Measurements from ENCODE around the gene SLC4A4. TPM values are rescaled to one million over a fixed set of nuclear protein-coding genes. Genes with fewer than 3 reads are reported as not detected.

The SLC4A4 gene
- polyA plus RNA-seq, 1 donor (not counting 4 experiments of a cell fraction or from before 2014, with no cell fraction given): 0.29 TPM

- no peak for FAIRE-seq
- Histone ChIP-seq H3K9me3 (ENCODE audit: control insufficient read depth, low read depth, low read length) (no peaks in the 10 kb centered on the region), H3K4me1 (ENCODE audit: control insufficient read depth, extremely low read depth, insufficient read depth, low read length) (no peaks in the 10 kb centered on the region), H3K9me1 (ENCODE audit: control insufficient read depth, extremely low read depth, insufficient read depth, low read length) (no peaks in the 10 kb centered on the region), H3K9ac (ENCODE audit: control insufficient read depth, extremely low read depth, insufficient read depth, low read length) (no peak overlapping the region), H3K79me2 (ENCODE audit: control insufficient read depth, insufficient read depth, low read length) (no peaks in the 10 kb centered on the region), H3K36me3 (ENCODE audit: control insufficient read depth in 2 of 2, extremely low read depth in 1 of 2, insufficient read depth in 2 of 2, low read length in 2 of 2) (no peaks in the 10 kb centered on the region), H2AFZ (ENCODE audit: control insufficient read depth, low read length) (no peak overlapping the region), H3K27me3 (ENCODE audit: control insufficient read depth, extremely low read depth, insufficient read depth, low read length) (no peaks in the 10 kb centered on the region), H3K4me3 (ENCODE audit: control insufficient read depth in 2 of 3, extremely low read depth in 1 of 3, insufficient read depth in 2 of 3, low read depth in 1 of 3, low read length in 3 of 3) (no peak overlapping the region), H4K20me1 (ENCODE audit: control insufficient read depth, extremely low read depth, insufficient read depth, low read length) (no peaks in the 10 kb centered on the region), H3K4me2 (ENCODE audit: control insufficient read depth, extremely low read depth, insufficient read depth, low read depth, low read length) (no peak overlapping the region), H3K27ac (ENCODE audit: control insufficient read depth, insufficient read depth, low read length) (no peak overlapping the region)
- no peak for DNase-seq (ENCODE audit: low read depth, low spot score)
- no peak for TF ChIP-seq CTCF (optimal IDR thresholded peaks at IDR 0.05 in 1 of 3, IDR thresholded peaks at IDR 0.05 in 1 of 3, conservative IDR thresholded peaks at IDR 0.05 in 1 of 3; ENCODE audit: extremely low read depth in 1 of 3, insufficient read depth in 2 of 3, low read length in 3 of 3)
- TF ChIP-seq EZH2 (IDR thresholded peaks at IDR 0.05; ENCODE audit: low read length): no peak
- dilution Hi-C loops (cut with MboI; ENCODE audit: extremely low pct_ligation_motif_present, low sequenced_read_pairs): no loop called here
Observed at GRCh38 chr4:71303850-71304249, 35.0 kb upstream of the SLC4A4 start.

DNA sequence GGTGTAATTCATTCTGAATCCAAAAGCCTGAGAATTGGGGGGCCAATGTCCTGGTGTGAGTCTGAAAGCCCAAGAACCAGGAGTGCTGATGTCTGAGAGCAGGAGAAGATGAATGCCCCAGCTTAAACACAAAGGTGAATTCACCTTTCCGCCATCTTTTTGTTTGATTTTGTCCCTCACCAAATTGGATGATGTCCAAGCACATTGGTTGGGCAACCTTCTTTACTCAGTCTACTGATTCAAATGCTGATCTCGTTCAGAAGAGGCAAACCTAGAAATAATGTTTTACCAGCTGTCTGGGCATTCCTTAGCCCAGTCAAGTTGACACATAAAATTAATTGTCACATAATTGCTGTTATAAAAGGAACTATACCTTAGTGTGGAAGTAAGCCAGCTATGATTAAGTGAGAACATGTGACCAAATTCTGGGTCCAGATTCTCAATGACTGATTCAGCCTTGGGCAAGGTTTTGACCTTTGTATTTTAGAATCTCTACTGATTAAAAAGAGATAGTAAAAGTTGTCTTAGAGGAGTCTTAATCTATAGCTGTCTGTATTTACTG, 34.5 kb upstream of the SLC4A4 start:
- Histone ChIP-seq H3K79me2 (ENCODE audit: control insufficient read depth, insufficient read depth, low read length) (no peaks in the 10 kb centered on the region), H3K27me3 (ENCODE audit: control insufficient read depth, extremely low read depth, insufficient read depth, low read length) (no peaks in the 10 kb centered on the region), H3K9me1 (ENCODE audit: control insufficient read depth, extremely low read depth, insufficient read depth, low read length) (no peaks in the 10 kb centered on the region), H2AFZ (ENCODE audit: control insufficient read depth, low read length) (no peak overlapping the region), H3K9me3 (ENCODE audit: control insufficient read depth, low read depth, low read length) (no peaks in the 10 kb centered on the region), H4K20me1 (ENCODE audit: control insufficient read depth, extremely low read depth, insufficient read depth, low read length) (no peaks in the 10 kb centered on the region), H3K4me2 (ENCODE audit: control insufficient read depth, extremely low read depth, insufficient read depth, low read depth, low read length) (no peak overlapping the region), H3K36me3 (ENCODE audit: control insufficient read depth in 2 of 2, extremely low read depth in 1 of 2, insufficient read depth in 2 of 2, low read length in 2 of 2) (no peaks in the 10 kb centered on the region), H3K27ac (ENCODE audit: control insufficient read depth, insufficient read depth, low read length) (no peak overlapping the region), H3K4me1 (ENCODE audit: control insufficient read depth, extremely low read depth, insufficient read depth, low read length) (no peaks in the 10 kb centered on the region), H3K4me3 (ENCODE audit: control insufficient read depth in 2 of 3, extremely low read depth in 1 of 3, insufficient read depth in 2 of 3, low read depth in 1 of 3, low read length in 3 of 3) (no peak overlapping the region), H3K9ac (ENCODE audit: control insufficient read depth, extremely low read depth, insufficient read depth, low read length) (no peak overlapping the region)
- TF ChIP-seq CTCF (optimal IDR thresholded peaks at IDR 0.05 in 1 of 3, IDR thresholded peaks at IDR 0.05 in 1 of 3, conservative IDR thresholded peaks at IDR 0.05 in 1 of 3; ENCODE audit: extremely low read depth in 1 of 3, insufficient read depth in 2 of 3, low read length in 3 of 3) (no peak), EZH2 (IDR thresholded peaks at IDR 0.05; ENCODE audit: low read length) (no peak)
- dilution Hi-C loops (cut with MboI; ENCODE audit: extremely low pct_ligation_motif_present, low sequenced_read_pairs): no loop called here
- FAIRE-seq (no peak), DNase-seq (ENCODE audit: low read depth, low spot score) (no peak)
